ENCODE data around the gene GCNT2. TPM values are rescaled to one million over a fixed set of nuclear protein-coding genes. Genes with fewer than 3 reads are reported as not detected.

Gene GCNT2
- total RNA-seq, 4 donors from 2014 or later, result 12.4 to 92.5 (median 77.0) TPM

- H3K4me1 ChIP-seq, result peaks cover 0 to 8% (median 0%) of the 10 kb centered on the region in 4 donors
- no peaks in the 10 kb centered on the region for H3K9me3 ChIP-seq
- H3K27me3 ChIP-seq, result no peaks in the 10 kb centered on the region
- no peaks in the 10 kb centered on the region for H3K36me3 ChIP-seq
- H3K27ac ChIP-seq, result no peak overlapping the region
- DNase-seq, result no peak
- TF ChIP-seq POLR2A (IDR thresholded peaks at IDR 0.05), result no peak
- TF ChIP-seq, protein P1, sequence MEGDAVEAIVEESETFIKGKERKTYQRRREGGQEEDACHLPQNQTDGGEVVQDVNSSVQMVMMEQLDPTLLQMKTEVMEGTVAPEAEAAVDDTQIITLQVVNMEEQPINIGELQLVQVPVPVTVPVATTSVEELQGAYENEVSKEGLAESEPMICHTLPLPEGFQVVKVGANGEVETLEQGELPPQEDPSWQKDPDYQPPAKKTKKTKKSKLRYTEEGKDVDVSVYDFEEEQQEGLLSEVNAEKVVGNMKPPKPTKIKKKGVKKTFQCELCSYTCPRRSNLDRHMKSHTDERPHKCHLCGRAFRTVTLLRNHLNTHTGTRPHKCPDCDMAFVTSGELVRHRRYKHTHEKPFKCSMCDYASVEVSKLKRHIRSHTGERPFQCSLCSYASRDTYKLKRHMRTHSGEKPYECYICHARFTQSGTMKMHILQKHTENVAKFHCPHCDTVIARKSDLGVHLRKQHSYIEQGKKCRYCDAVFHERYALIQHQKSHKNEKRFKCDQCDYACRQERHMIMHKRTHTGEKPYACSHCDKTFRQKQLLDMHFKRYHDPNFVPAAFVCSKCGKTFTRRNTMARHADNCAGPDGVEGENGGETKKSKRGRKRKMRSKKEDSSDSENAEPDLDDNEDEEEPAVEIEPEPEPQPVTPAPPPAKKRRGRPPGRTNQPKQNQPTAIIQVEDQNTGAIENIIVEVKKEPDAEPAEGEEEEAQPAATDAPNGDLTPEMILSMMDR (IDR thresholded peaks at IDR 0.05), result no peak
- H3K4me3 ChIP-seq, result no peak overlapping the region
Observed at GRCh38 chr6:10583509-10583901, 62.4 kb downstream of the GCNT2 start.

GRCh38 chr6:10584607-10585006 lies 63.5 kb downstream of the GCNT2 start:
- H3K27ac ChIP-seq, result no peak overlapping the region
- H3K9me3 ChIP-seq, result no peaks in the 10 kb centered on the region
- no peak overlapping the region for H3K4me3 ChIP-seq
- no peaks in the 10 kb centered on the region for H3K36me3 ChIP-seq
- peaks cover 0 to 11% (median 0%) of the 10 kb centered on the region in 4 donors for H3K4me1 ChIP-seq
- no peaks in the 10 kb centered on the region for H3K27me3 ChIP-seq
- no peak for TF ChIP-seq POLR2A (IDR thresholded peaks at IDR 0.05)
- TF ChIP-seq, protein P1 (IDR thresholded peaks at IDR 0.05), result no peak
- DNase-seq, result no peak

DNA sequence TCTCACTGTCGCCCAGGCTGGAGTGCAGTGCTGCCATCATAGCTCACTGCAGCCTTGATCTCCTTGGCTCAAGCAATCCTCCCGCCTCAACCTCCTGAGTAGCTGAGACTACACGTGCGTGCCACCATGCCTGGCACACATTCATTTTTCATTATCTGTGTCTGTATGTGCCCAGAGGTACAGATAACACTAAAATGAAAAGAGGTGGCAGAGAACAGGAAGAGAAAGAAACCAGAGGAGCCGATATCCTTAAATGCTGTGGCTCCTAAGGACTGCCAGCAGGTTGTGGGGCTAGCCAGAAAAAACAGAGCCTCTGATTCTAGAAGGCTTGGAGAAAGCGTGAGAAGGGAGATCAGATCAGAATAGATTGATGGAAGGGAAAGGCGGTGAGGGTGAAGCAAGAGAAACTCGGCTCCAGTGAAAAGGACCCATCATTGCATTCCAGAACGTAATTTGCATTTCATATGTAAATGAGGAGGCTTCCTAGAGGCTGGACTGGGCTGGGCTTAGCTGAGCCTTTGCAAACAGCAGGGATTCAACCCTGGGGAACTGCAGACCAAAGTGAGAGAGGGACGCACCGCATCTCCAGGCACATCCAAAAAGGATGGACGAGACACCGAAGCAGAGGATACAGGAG lies 64.2 kb downstream of the GCNT2 start:
- Histone ChIP-seq H3K36me3 (no peaks in the 10 kb centered on the region), H3K27ac (peak overlapping the region in 1 of 4 donors; percentile 3), H3K27me3 (no peaks in the 10 kb centered on the region), H3K4me1 (peaks cover 0 to 6% (median 0%) of the 10 kb centered on the region in 4 donors), H3K4me3 (no peak overlapping the region), H3K9me3 (no peaks in the 10 kb centered on the region)
- TF ChIP-seq, protein P1 (IDR thresholded peaks at IDR 0.05), result no peak
- TF ChIP-seq POLR2A (IDR thresholded peaks at IDR 0.05), result no peak
- no peak for DNase-seq

- peaks cover 0 to 3% (median 0%) of the 10 kb centered on the region in 4 donors for H3K4me1 ChIP-seq
- H3K27ac ChIP-seq, result peak overlapping the region in 1 of 4 donors; percentile 3
Observed at GRCh38 chr6:10586302-10586701, 65.2 kb downstream of the GCNT2 start.

DNA sequence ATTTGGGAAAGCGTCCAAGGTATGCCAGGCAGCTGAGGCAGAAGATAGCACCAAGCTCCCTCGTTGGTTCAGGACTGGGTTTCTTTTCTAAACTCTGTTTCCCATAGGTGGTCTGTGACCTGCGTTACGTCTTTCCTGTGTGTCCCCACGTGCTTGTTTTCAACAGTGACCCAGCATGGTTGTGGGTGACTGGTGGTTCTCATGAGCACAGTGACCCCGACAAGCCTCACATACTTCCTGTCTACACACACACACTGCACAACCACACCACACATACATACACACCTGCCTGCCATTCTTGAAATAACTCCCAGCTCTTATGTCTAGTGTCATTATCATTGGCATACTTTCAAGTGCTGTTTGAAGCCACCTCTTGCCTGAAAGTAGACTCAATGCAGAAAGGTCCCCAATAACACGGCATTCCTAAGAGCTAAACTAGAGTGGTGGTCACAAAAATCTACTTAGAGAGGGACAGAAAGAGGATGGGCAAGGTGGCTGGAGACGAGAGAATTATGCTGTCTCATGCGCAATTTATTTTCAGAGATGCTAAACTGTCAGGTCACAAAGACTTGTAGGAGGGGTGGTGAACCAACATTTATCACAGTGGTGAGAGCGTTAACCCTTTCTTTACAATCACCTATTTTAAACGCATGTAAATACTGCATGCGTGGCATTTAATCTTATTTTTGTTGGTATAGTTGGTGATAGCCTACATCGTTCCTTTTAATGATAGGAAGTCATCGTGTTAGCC lies 66.7 kb downstream of the GCNT2 start:
- peaks cover 0 to 3% (median 0%) of the 10 kb centered on the region in 4 donors for H3K4me1 ChIP-seq
- H3K27ac ChIP-seq, result no peak overlapping the region
- H3K27me3 ChIP-seq, result no peaks in the 10 kb centered on the region
- DNase-seq, result no peak
- no peak for TF ChIP-seq POLR2A (IDR thresholded peaks at IDR 0.05)
- TF ChIP-seq, protein P1 (IDR thresholded peaks at IDR 0.05), result no peak
- no peaks in the 10 kb centered on the region for H3K36me3 ChIP-seq
- H3K9me3 ChIP-seq, result no peaks in the 10 kb centered on the region
- H3K4me3 ChIP-seq, result no peak overlapping the region

More at GRCh38 chr6:10586302-10586701, 65.2 kb downstream of the GCNT2 start:
- H3K36me3 ChIP-seq, result no peaks in the 10 kb centered on the region
- H3K4me3 ChIP-seq, result no peak overlapping the region
- no peak for DNase-seq
- TF ChIP-seq POLR2A (IDR thresholded peaks at IDR 0.05), result no peak
- no peaks in the 10 kb centered on the region for H3K9me3 ChIP-seq
- no peaks in the 10 kb centered on the region for H3K27me3 ChIP-seq

Data from Peyer's patch (tissue), 4 donors.